HCT116 (cell line): Measurements from ENCODE around the gene UFD1. TPM values are rescaled to one million over a fixed set of nuclear protein-coding genes. Genes with fewer than 3 reads are reported as not detected.

Experiments
- ATAC-seq: fragments of 200-7000 bp; cut with Tn5 transposase; 2 replicates; pipeline ENCODE4 v1.9.1; 2020; ENCODE audit warnings: mild to moderate bottlenecking, moderate library complexity
- BruUV-seq: library from RNA; stranded (reverse); fragments of 400-500 nt; replicated peaks from 2 replicates; lab custom pipeline; 2021; lab: Mats Ljungman, UMichigan
- CTCF ChIA-PET: fragments of 300-600 bp; sonication (Branson Sonifier 250); formaldehyde crosslinking; loops from one replicate; lab custom pipeline; 2021; ENCODE audit warnings: antibody characterized with exemption; lab: Charles Lee
- POLR2A ChIA-PET: fragments of 300-600, 350-600 bp; sonication (Branson Sonifier 250); formaldehyde crosslinking; loops from one replicate; lab custom pipeline; 2021; ENCODE audit warnings: antibody characterized with exemption; lab: Charles Lee
- RAD21 ChIA-PET, 2 experiments: fragments of 300-600 bp; sonication (Branson Sonifier 250); formaldehyde crosslinking; loops; one replicate each; lab custom pipeline; 2023; ENCODE audit warnings: low total read pairs in 2 of 2; ENCODE audit not compliant: uncharacterized antibody in 2 of 2, unreplicated experiment in 2 of 2, low non-redundant PET in 1 of 2; lab: Charles Lee
- DNase-seq: peaks from one replicate; pipeline ENCODE4 v3.0.0-alpha.2; 2010; ENCODE audit warnings: low read depth, low spot score
- H2AFZ ChIP-seq: fragments of 200-600 bp; shearing (Covaris generic), sonication (generic); 2 replicates; pipeline ENCODE4 v1.6.1; 2017; ENCODE audit warnings: low read depth, mixed run types, mixed read lengths, antibody characterized with exemption, low read length; ENCODE audit not compliant: poor library complexity, severe bottlenecking
- H3K27ac ChIP-seq: 2 replicates; pipeline ENCODE4 v1.5.1; 2012; ENCODE audit warnings: low read depth, low read length
- H3K27me3 ChIP-seq: fragments of 200-600 bp; sonication (generic); 2 replicates; pipeline ENCODE4 v1.6.1; 2016; ENCODE audit warnings: mixed run types, low read length, mixed read lengths; ENCODE audit not compliant: insufficient read depth
- H3K36me3 ChIP-seq, 2 experiments: fragments of 200-500 bp in 1 of 2; fragments of 200-600 bp in 1 of 2; sonication (Bioruptor generic) in 1 of 2; sonication (generic) in 1 of 2; 2 replicates each; pipeline versions ENCODE4 v1.5.1 to v1.6.1; 2014 to 2016; ENCODE audit warnings: low read length in 2 of 2, inconsistent platforms in 1 of 2, mixed read lengths in 1 of 2, mixed run types in 1 of 2; ENCODE audit not compliant: insufficient read depth in 2 of 2, control insufficient read depth in 1 of 2
- H3K4me1 ChIP-seq, 2 experiments: fragments of 200-600 bp in 1 of 2; sonication (generic) in 1 of 2; 2 replicates each; pipeline versions ENCODE4 v1.5.1 to v1.6.1; 2012 to 2017; ENCODE audit warnings: low read length in 2 of 2, inconsistent platforms in 1 of 2, mild to moderate bottlenecking in 1 of 2, mixed read lengths in 1 of 2, mixed run types in 1 of 2, moderate library complexity in 1 of 2; ENCODE audit not compliant: insufficient read depth in 2 of 2, control insufficient read depth in 1 of 2
- H3K4me2 ChIP-seq: fragments of 200-600 bp; sonication (generic); 2 replicates; pipeline ENCODE4 v1.6.1; 2017; ENCODE audit warnings: mixed run types, low read length, mixed read lengths
- H3K4me3 ChIP-seq, 2 experiments: fragments of 200-600 bp in 1 of 2; sonication (generic) in 1 of 2; replicated peaks in 1 of 2; 2 replicates each; pipeline ENCODE4 v1.5.1; 2011 to 2016; ENCODE audit warnings: low read length in 2 of 2, control low read depth in 1 of 2, low read depth in 1 of 2, mild to moderate bottlenecking in 1 of 2, mixed read lengths in 1 of 2, mixed run types in 1 of 2
- H3K79me2 ChIP-seq: fragments of 200-600 bp; sonication (generic); 2 replicates; pipeline ENCODE4 v1.6.1; 2017; ENCODE audit warnings: mild to moderate bottlenecking, mixed run types, low read length, moderate library complexity, mixed read lengths; ENCODE audit not compliant: insufficient read depth
- H3K9ac ChIP-seq: fragments of 200-600 bp; sonication (generic); 2 replicates; pipeline ENCODE4 v1.6.1; 2016; ENCODE audit warnings: low read length, mixed read lengths
- H3K9me2 ChIP-seq: fragments of 200-600 bp; sonication (generic), shearing (Covaris generic); 2 replicates; pipeline ENCODE4 v1.6.1; 2017; ENCODE audit warnings: mixed run types, mild to moderate bottlenecking, moderate library complexity; ENCODE audit not compliant: insufficient read depth
- H3K9me3 ChIP-seq, 2 experiments: fragments of 200-500 bp in 1 of 2; fragments of 200-600 bp in 1 of 2; sonication (Bioruptor generic) in 1 of 2; sonication (generic) in 1 of 2; 2 replicates each; pipeline ENCODE4 v1.6.1; 2014 to 2017; ENCODE audit warnings: low read length in 2 of 2, mixed read lengths in 2 of 2, inconsistent platforms in 1 of 2, low read depth in 1 of 2, mild to moderate bottlenecking in 1 of 2, mixed run types in 1 of 2, moderate library complexity in 1 of 2; ENCODE audit not compliant: control insufficient read depth in 1 of 2, insufficient read depth in 1 of 2
- H4K20me1 ChIP-seq: fragments of 200-600 bp; sonication (generic), shearing (Covaris generic); 2 replicates; pipeline ENCODE4 v1.6.1; 2017; ENCODE audit warnings: mixed run types, mild to moderate bottlenecking, moderate library complexity; ENCODE audit not compliant: insufficient read depth
- CBX3 ChIP-seq: IDR thresholded peaks from 2 replicates; pipeline ENCODE4 v1.6.1; 2012; ENCODE audit warnings: low read depth
- ELF1 ChIP-seq: IDR thresholded peaks from 2 replicates; pipeline ENCODE4 v1.6.1; 2012; ENCODE audit warnings: low read depth, borderline replicate concordance
- EZH2 ChIP-seq: fragments of 200-600 bp; sonication (generic); IDR thresholded peaks from 2 replicates; pipeline ENCODE4 v1.6.1; 2017; ENCODE audit warnings: antibody characterized with exemption, mixed run types
- EZH2phosphoT487 ChIP-seq: fragments of 200-600 bp; IDR thresholded peaks from 2 replicates; pipeline ENCODE4 v1.6.1; 2018; ENCODE audit warnings: antibody characterized with exemption, borderline replicate concordance
- JUND ChIP-seq: IDR thresholded peaks from 2 replicates; pipeline ENCODE4 v1.6.1; 2012
- RAD21 ChIP-seq: IDR thresholded peaks from 2 replicates; pipeline ENCODE4 v1.6.1; 2012; ENCODE audit warnings: low read depth, mild to moderate bottlenecking
- SRF ChIP-seq: IDR thresholded peaks from 2 replicates; pipeline ENCODE4 v1.6.1; 2012; ENCODE audit warnings: low read depth
- TCF7L2 ChIP-seq: IDR thresholded peaks from 2 replicates; pipeline ENCODE4 v1.7.0; 2011; ENCODE audit warnings: borderline replicate concordance, inconsistent platforms; ENCODE audit not compliant: insufficient read depth, insufficient read length; ENCODE audit errors: extremely low read depth
- YY1 ChIP-seq: IDR thresholded peaks from 2 replicates; pipeline ENCODE4 v1.6.1; 2011; ENCODE audit warnings: low read length, low read depth, moderate library complexity, mild to moderate bottlenecking; ENCODE audit not compliant: insufficient replicate concordance; ENCODE audit errors: extremely low read depth
- intact Hi-C: fragments of 100-400 bp; cut with micrococcal nuclease; formaldehyde crosslinking; loops from 2 replicates; pipeline ENCODE4 v1.10.0; 2022
- total RNA-seq: library from RNA; stranded (reverse); gene quantifications from one replicate; pipeline ENCODE4 v1.2.1, GENCODE V29; 2021; ENCODE audit not compliant: unreplicated experiment
- TF ChIP-seq, protein P1 (sequence below): IDR thresholded peaks from 2 replicates; pipeline ENCODE4 v1.6.1; 2012; ENCODE audit warnings: low read depth
- TF ChIP-seq, protein P2 (sequence below): IDR thresholded peaks from 2 replicates; pipeline ENCODE4 v1.6.1; 2012

UFD1 gene
- total RNA-seq, 1 experiment from 2014 or later, result 97.5 TPM

DNA sequence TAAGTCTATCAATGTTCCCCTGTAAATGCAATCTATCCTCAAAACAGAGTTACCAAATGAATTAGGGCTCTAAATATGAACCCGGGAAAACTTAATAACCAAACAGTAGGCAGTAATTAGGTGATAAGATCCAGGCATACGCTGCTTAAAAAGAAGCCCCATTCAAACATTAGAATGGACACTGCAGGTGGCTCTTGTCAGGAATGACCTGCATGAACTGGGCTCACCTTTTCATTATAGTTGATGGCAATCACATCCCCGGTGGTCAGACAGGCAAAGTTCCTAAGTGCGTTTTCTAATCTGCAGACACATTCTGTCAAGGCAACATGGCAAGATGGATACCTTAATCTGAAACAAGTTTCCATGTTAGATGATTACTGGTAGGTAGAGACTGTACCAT is 14.0 kb downstream of the UFD1 start:
- no peaks in the 10 kb centered on the region for H3K9me2 ChIP-seq
- no peak for TF ChIP-seq SRF
- no peak for TF ChIP-seq YY1
- no peak for TF ChIP-seq RAD21
- TF ChIP-seq EZH2phosphoT487, result no peak
- TF ChIP-seq EZH2, result no peak
- no peak for TF ChIP-seq ELF1
- TF ChIP-seq, protein P1, sequence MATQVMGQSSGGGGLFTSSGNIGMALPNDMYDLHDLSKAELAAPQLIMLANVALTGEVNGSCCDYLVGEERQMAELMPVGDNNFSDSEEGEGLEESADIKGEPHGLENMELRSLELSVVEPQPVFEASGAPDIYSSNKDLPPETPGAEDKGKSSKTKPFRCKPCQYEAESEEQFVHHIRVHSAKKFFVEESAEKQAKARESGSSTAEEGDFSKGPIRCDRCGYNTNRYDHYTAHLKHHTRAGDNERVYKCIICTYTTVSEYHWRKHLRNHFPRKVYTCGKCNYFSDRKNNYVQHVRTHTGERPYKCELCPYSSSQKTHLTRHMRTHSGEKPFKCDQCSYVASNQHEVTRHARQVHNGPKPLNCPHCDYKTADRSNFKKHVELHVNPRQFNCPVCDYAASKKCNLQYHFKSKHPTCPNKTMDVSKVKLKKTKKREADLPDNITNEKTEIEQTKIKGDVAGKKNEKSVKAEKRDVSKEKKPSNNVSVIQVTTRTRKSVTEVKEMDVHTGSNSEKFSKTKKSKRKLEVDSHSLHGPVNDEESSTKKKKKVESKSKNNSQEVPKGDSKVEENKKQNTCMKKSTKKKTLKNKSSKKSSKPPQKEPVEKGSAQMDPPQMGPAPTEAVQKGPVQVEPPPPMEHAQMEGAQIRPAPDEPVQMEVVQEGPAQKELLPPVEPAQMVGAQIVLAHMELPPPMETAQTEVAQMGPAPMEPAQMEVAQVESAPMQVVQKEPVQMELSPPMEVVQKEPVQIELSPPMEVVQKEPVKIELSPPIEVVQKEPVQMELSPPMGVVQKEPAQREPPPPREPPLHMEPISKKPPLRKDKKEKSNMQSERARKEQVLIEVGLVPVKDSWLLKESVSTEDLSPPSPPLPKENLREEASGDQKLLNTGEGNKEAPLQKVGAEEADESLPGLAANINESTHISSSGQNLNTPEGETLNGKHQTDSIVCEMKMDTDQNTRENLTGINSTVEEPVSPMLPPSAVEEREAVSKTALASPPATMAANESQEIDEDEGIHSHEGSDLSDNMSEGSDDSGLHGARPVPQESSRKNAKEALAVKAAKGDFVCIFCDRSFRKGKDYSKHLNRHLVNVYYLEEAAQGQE, result no peak
- no peak for TF ChIP-seq JUND
- TF ChIP-seq, protein P2, sequence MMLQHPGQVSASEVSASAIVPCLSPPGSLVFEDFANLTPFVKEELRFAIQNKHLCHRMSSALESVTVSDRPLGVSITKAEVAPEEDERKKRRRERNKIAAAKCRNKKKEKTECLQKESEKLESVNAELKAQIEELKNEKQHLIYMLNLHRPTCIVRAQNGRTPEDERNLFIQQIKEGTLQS, result no peak
- TF ChIP-seq TCF7L2, result no peak
- TF ChIP-seq CBX3, result no peak
- no TSS peak for BruUV-seq
- H3K79me2 ChIP-seq, result peaks cover 19% of the 10 kb centered on the region
- no peak overlapping the region for H3K4me2 ChIP-seq
- ATAC-seq (no peak), DNase-seq (no peak)
- no peak overlapping the region for H2AFZ ChIP-seq
- RAD21 ChIA-PET, result no interaction called here
- CTCF ChIA-PET, result interaction anchor here (1.1 kb wide), 1 partner anchor 9 kb away, joined by 5 read pairs; no protein-coding TSS in a partner anchor
- H3K27me3 ChIP-seq, result no peaks in the 10 kb centered on the region
- H3K36me3 ChIP-seq, result peaks cover 55 to 57% of the 10 kb centered on the region in 2 experiments
- H3K27ac ChIP-seq, result no peak overlapping the region
- POLR2A ChIA-PET, result interaction anchor here (1.1 kb wide), 1 partner anchor 15 kb away, joined by 3 read pairs; the partner anchor contains the start of gene CDC45
- no peaks in the 10 kb centered on the region for H3K4me1 ChIP-seq
- H3K9me3 ChIP-seq, result no peaks in the 10 kb centered on the region
- intact Hi-C loops, result no loop called here
- H4K20me1 ChIP-seq, result no peaks in the 10 kb centered on the region
- no peak overlapping the region for H3K9ac ChIP-seq
- no peak overlapping the region for H3K4me3 ChIP-seq
